Ureter (tissue), 1 donor: ENCODE data around the gene ATRNL1. TPM values are rescaled to one million over a fixed set of nuclear protein-coding genes. Genes with fewer than 3 reads are reported as not detected.
"Not testable (repeated sequence)": the region's sequence is repeated elsewhere in the genome, so short reads cannot be mapped to it uniquely, and the experiment has no call there.

ENCODE experiments used
- DNase-seq: peaks from one replicate; pipeline ENCODE4 v3.0.0-alpha.2; 2020; ENCODE audit warnings: low spot score
- total RNA-seq: library from RNA; stranded (reverse); gene quantifications from one replicate; pipeline ENCODE4 v1.2.4, GENCODE V29; 2023
- donor health status: DM: yes; HTN: yes; CAD: no.

The ATRNL1 gene
- total RNA-seq, 1 donor from 2014 or later, result 18.4 TPM

- no peak for DNase-seq
Observed at GRCh38 chr10:115761166-115761565, 668.0 kb downstream of the ATRNL1 start.

- DNase-seq, result no peak
Observed at GRCh38 chr10:115762029-115762428, 668.9 kb downstream of the ATRNL1 start.

GRCh38 chr10:115771755-115772154, 678.6 kb downstream of the ATRNL1 start:
- DNase-seq, result no peak

GRCh38 chr10:115772606-115773005, 679.4 kb downstream of the ATRNL1 start:
- DNase-seq, result no peak

GRCh38 chr10:115773832-115774231, 680.7 kb downstream of the ATRNL1 start:
- no peak for DNase-seq

GRCh38 chr10:115774721-115775120, 681.6 kb downstream of the ATRNL1 start:
- no peak for DNase-seq

- DNase-seq, result no peak
Observed at GRCh38 chr10:115777646-115778045, 684.5 kb downstream of the ATRNL1 start.

- no peak for DNase-seq
Observed at GRCh38 chr10:115790220-115790619, 697.1 kb downstream of the ATRNL1 start.

GRCh38 chr10:115795964-115796363, 702.8 kb downstream of the ATRNL1 start:
- no peak for DNase-seq

- DNase-seq, result no peak
Observed at GRCh38 chr10:115801457-115801856, 708.3 kb downstream of the ATRNL1 start.

GRCh38 chr10:115801992-115802391, 708.8 kb downstream of the ATRNL1 start:
- DNase-seq, result no peak

GRCh38 chr10:115802911-115803310, 709.7 kb downstream of the ATRNL1 start:
- DNase-seq, result no peak

GRCh38 chr10:115814542-115814941, 721.4 kb downstream of the ATRNL1 start:
- no peak for DNase-seq

- DNase-seq, result no peak
Observed at GRCh38 chr10:115818012-115818411, 724.8 kb downstream of the ATRNL1 start.

- DNase-seq, result no peak
Observed at GRCh38 chr10:115826396-115826795, 733.2 kb downstream of the ATRNL1 start.

- no peak for DNase-seq
Observed at GRCh38 chr10:115827231-115828009, 734.3 kb downstream of the ATRNL1 start.

GRCh38 chr10:115828182-115828581, 735.0 kb downstream of the ATRNL1 start:
- not testable (repeated sequence) for DNase-seq

- no peak for DNase-seq
Observed at GRCh38 chr10:115829521-115830205, 736.5 kb downstream of the ATRNL1 start.

- DNase-seq, result no peak
Observed at GRCh38 chr10:115830265-115830970, 737.3 kb downstream of the ATRNL1 start.

- DNase-seq, result no peak
Observed at GRCh38 chr10:115831016-115831415, 737.9 kb downstream of the ATRNL1 start.

GRCh38 chr10:115833119-115833518, 740.0 kb downstream of the ATRNL1 start:
- DNase-seq, result no peak

- DNase-seq, result no peak
Observed at GRCh38 chr10:115844591-115844990, 751.4 kb downstream of the ATRNL1 start.

GRCh38 chr10:115845921-115846320, 752.8 kb downstream of the ATRNL1 start:
- DNase-seq, result no peak
